Activated T-helper 17 cell treated with anti-CD3 and anti-CD28 coated beads, Interleukin-2, amount 50 U/mL, for 72 hours (primary cell): Measurements from ENCODE around the gene EXOC3L4. TPM values are rescaled to one million over a fixed set of nuclear protein-coding genes. Genes with fewer than 3 reads are reported as not detected.
"Not testable (repeated sequence)": the region's sequence is repeated elsewhere in the genome, so short reads cannot be mapped to it uniquely, and the experiment has no call there.

Source experiments
- ATAC-seq: fragments of 150-1000 bp; cut with Tn5 transposase; replicated peaks from 2 replicates; pipeline ENCODE4 v1.10.0; 2021; ENCODE audit warnings: mild to moderate bottlenecking, moderate library complexity
- H3K27ac Mint-ChIP-seq: one replicate; pipeline ENCODE4 v1.8.0; 2022; ENCODE audit warnings: mixed read lengths
- H3K27me3 Mint-ChIP-seq: one replicate; pipeline ENCODE4 v1.8.0; 2022; ENCODE audit warnings: mixed read lengths
- H3K36me3 Mint-ChIP-seq: one replicate; pipeline ENCODE4 v1.8.0; 2022; ENCODE audit warnings: low read depth, mild to moderate bottlenecking, mixed read lengths
- H3K4me1 Mint-ChIP-seq: one replicate; pipeline ENCODE4 v1.8.0; 2022; ENCODE audit warnings: mixed read lengths
- H3K4me3 Mint-ChIP-seq: one replicate; pipeline ENCODE4 v1.8.0; 2022; ENCODE audit warnings: mild to moderate bottlenecking, mixed read lengths
- H3K9me3 Mint-ChIP-seq: one replicate; pipeline ENCODE4 v1.8.0; 2022; ENCODE audit warnings: mixed read lengths
- total RNA-seq, 2 donors: library from RNA; stranded (reverse); gene quantifications; one replicate each; pipeline ENCODE4 v1.2.3, GENCODE V29; 2022

EXOC3L4 gene
- total RNA-seq, 2 donors from 2014 or later, result not detected

DNA sequence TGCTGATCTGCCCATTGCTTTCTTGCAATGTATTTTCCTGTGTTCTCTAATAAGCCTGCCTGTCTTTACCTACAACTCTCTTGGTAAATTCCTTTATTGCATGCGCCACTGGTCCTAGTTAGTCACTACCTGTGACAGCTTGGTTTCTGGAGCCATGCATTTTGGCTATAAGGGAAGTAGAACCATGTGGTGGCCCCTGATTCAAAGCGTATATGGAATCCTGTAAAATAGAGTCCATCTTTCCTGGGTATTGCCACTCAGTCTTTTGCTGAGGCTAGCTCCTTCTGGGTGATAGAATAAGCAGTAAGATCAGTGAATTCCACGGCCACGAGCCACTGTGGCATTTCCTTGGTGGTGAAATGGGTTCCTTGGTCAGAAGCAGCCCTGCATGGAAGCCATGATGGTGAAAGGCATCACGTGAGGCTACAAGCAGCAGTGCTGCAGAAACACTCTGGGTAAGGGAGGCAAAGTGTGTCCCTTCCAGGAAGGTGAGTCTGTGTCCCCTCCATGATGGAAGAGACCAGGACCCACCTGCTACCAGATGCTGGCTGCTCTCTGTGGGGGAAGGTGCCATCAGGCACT, 48.3 kb downstream of the EXOC3L4 start:
- no peak for ATAC-seq
- H3K4me1 Mint-ChIP-seq, result no peaks in the 10 kb centered on the region
- no peak overlapping the region for H3K27ac Mint-ChIP-seq
- no peaks in the 10 kb centered on the region for H3K36me3 Mint-ChIP-seq
- H3K27me3 Mint-ChIP-seq, result peaks cover 48% of the 10 kb centered on the region
- H3K9me3 Mint-ChIP-seq, result no peaks in the 10 kb centered on the region
- no peak overlapping the region for H3K4me3 Mint-ChIP-seq

DNA sequence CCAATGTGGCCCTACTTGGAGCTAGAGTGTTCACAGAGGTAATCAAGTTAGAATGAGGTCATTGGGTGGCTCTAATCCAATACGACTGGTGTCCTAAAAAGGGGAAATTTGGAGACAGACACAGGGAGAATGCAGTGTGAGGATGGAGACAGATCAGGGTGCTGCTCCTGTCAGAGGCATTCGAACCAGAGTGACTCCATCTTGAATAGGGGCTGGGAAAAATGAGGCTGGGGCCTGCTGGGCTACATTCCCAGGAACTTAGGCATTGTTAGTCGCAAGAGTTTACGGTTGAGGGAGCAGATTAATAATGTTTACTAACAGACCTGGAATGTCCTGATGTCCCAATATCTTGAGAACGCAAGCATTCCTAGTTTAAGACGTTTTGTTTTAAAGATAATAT, 49.0 kb downstream of the EXOC3L4 start:
- Mint-ChIP-seq H3K36me3 (no peaks in the 10 kb centered on the region), H3K27ac (no peak overlapping the region), H3K4me1 (no peaks in the 10 kb centered on the region), H3K27me3 (peaks cover 51% of the 10 kb centered on the region), H3K9me3 (no peaks in the 10 kb centered on the region), H3K4me3 (no peak overlapping the region)
- ATAC-seq, result no peak

DNA sequence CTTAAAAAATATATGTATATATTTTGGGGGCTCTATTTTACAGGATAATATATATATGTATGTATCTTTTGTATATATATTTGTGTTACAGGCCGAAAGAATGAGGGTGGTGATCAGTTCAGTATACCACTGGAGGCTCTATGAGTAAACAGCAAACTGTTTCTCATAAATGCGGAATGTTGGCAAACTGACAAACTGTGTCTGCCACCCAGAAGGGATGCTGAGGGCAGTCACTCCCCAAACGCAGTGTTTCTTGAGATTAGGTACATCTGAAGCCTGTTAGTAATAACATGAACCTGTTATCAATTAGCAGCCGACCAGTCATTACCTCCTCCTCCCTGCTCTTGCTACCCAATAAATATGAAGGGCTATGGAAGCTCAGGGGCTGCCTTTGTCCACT, 49.6 kb downstream of the EXOC3L4 start:
- peaks cover 54% of the 10 kb centered on the region for H3K27me3 Mint-ChIP-seq
- no peak overlapping the region for H3K27ac Mint-ChIP-seq
- no peaks in the 10 kb centered on the region for H3K36me3 Mint-ChIP-seq
- no peak overlapping the region for H3K4me3 Mint-ChIP-seq
- no peaks in the 10 kb centered on the region for H3K4me1 Mint-ChIP-seq
- no peak for ATAC-seq
- H3K9me3 Mint-ChIP-seq, result no peaks in the 10 kb centered on the region

DNA sequence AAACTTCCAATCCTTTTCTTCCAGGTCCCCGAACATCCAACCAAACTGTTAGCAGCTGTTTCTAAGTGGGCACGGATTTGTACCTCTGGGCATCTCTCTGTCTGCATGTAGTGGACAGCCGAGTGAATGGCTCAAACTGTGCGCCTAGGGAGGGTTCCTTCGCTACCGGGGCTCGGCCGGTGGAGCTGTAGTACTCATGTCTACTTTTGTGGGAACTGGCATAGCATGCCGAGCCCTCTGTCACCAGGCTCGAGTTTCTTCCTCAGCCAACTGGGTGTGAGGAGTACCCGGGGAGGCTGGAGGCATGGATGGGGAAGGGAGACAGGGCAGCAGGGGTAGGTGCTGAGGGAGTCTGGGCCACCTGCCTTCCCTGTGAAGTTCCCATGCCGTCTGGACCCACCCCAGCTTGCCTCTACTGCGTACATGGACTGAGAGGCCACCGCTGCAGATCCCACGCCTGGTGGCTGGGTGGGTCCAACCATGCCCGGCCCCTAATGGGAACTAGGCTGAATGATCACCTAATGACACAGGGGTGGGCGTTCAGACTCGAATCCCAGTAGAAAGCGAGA, 51.7 kb downstream of the EXOC3L4 start:
- ATAC-seq, result no peak
- H3K9me3 Mint-ChIP-seq, result no peaks in the 10 kb centered on the region
- H3K27ac Mint-ChIP-seq, result no peak overlapping the region
- H3K4me3 Mint-ChIP-seq, result no peak overlapping the region
- H3K27me3 Mint-ChIP-seq, result peaks cover 43% of the 10 kb centered on the region
- H3K36me3 Mint-ChIP-seq, result no peaks in the 10 kb centered on the region
- no peaks in the 10 kb centered on the region for H3K4me1 Mint-ChIP-seq

DNA sequence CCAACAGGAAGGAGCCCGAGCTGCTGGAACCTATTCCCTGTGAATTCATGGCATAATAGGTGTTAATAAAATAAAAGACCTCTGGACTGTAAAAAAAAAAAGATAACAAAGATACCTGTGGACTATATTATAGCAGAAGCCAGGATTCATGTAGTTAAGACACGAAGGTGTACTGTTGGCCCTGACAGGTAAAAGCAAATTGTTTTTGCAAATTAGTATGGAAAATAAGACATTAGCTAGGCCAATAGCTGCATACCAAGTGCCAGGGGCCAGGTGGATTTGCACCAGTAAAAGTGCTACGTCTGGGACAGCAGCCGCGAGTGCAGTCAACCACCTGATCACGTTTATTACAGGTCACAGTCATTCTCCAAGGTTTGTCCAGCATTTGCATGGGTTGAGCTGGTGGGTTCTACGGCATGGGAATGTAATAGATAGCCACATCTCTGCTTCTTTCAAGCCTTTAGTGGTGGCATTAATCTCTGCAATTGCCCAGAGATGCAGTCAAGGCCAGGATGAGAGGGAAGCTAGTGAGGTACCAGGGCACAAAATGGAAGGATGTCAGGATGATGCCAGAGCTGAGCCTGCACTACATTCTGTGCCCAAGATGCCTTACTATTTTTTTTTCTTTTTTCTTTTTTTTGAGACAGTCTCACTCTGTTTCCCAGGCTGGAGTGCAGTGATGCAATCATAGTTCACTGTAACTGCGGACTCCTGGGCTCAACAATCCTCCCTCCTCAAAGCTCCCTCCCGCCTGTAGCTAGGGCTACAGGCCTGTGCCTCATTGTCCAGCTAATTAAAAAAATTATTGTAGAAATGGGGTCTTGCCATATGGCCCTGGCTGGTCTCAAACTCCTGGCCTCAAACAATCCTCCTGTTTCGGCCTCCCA, 55.1 kb downstream of the EXOC3L4 start:
- H3K27ac Mint-ChIP-seq, result no peak overlapping the region
- H3K27me3 Mint-ChIP-seq, result peaks cover 23% of the 10 kb centered on the region
- no peak for ATAC-seq
- H3K4me3 Mint-ChIP-seq, result no peak overlapping the region
- H3K36me3 Mint-ChIP-seq, result no peaks in the 10 kb centered on the region
- no peaks in the 10 kb centered on the region for H3K4me1 Mint-ChIP-seq
- H3K9me3 Mint-ChIP-seq, result no peaks in the 10 kb centered on the region

DNA sequence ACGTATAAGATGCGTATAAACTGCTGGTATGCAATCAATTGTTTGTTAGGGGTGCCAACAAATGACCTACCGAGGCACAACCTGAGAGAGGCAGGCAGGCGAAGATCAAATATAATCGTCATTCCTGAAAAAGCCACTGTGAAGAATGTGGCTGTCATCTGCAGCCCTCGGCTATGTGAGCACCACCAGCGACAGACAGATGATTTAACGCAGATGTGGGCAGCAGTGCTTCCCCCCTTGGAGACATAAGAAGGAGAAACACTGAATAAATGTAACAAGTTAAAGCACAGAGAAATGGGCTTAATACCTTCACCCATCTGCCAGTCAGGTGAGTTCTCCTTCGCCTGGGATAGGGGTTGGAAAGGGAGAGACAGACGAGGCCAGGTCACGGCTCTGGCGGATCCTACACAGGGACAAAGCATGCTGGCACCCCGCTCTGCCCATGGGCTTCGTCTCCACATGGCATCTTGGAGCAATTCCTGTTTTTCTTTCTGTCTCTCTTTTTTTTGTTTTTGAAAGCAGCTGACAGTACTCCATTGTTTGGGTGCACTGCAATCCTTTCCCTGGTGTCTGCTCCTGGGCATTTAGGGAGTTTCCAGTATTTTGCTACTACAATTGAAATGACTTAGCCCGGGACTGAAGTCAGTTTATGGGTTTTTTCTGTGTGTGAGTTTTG, 56.9 kb downstream of the EXOC3L4 start:
- H3K27me3 Mint-ChIP-seq, result peaks cover 15% of the 10 kb centered on the region

DNA sequence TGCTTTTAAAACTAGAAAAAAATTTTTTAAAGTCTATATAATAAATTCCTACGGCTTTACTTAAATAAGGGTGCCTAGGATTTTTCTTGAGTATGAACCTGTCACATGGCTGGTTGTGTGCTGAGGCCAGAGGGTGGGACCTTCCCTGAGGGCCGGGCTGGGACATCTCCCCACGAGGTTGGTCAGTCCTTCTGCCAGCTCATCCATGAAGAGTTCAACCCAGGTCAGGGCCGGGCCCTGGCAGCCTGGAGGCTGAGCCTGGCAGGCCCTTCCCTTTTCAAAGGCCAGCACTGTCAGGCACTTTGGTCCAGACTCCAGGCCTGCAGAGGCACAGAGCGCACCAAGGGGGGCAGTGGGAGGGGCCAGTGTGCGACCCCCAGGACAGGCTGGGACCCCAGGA, 60.5 kb downstream of the EXOC3L4 start:
- H3K36me3 Mint-ChIP-seq, result no peaks in the 10 kb centered on the region
- no peak overlapping the region for H3K4me3 Mint-ChIP-seq
- no peak overlapping the region for H3K27ac Mint-ChIP-seq
- H3K27me3 Mint-ChIP-seq, result no peaks in the 10 kb centered on the region
- no peaks in the 10 kb centered on the region for H3K9me3 Mint-ChIP-seq
- ATAC-seq, result no peak
- no peaks in the 10 kb centered on the region for H3K4me1 Mint-ChIP-seq

More for the DNA sequence above, 56.9 kb downstream of the EXOC3L4 start:
- no peak overlapping the region for H3K27ac Mint-ChIP-seq
- H3K4me3 Mint-ChIP-seq, result no peak overlapping the region
- H3K36me3 Mint-ChIP-seq, result no peaks in the 10 kb centered on the region
- no peaks in the 10 kb centered on the region for H3K4me1 Mint-ChIP-seq
- ATAC-seq, result no peak
- H3K9me3 Mint-ChIP-seq, result no peaks in the 10 kb centered on the region

DNA sequence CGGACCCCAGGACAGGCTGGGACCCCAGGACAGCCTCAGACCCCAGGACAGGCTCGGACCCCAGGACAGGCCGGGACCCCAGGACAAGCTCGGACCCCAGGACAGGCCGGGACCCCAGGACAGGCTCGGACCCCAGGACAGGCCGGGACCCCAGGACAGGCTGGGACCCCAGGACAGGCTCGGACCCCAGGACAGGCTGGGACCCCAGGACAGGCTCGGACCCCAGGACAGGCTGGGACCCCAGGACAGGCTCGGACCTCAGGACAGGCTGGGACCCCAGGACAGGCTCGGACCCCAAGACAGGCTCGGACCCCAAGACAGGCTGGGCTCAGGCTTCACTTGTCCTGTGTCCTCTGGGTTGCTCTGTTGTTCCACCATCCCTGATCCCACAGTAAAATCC, 60.9 kb downstream of the EXOC3L4 start:
- H3K36me3 Mint-ChIP-seq, H3K4me1 Mint-ChIP-seq, H3K4me3 Mint-ChIP-seq, H3K27me3 Mint-ChIP-seq, H3K9me3 Mint-ChIP-seq, H3K27ac Mint-ChIP-seq, ATAC-seq: not testable (repeated sequence)

DNA sequence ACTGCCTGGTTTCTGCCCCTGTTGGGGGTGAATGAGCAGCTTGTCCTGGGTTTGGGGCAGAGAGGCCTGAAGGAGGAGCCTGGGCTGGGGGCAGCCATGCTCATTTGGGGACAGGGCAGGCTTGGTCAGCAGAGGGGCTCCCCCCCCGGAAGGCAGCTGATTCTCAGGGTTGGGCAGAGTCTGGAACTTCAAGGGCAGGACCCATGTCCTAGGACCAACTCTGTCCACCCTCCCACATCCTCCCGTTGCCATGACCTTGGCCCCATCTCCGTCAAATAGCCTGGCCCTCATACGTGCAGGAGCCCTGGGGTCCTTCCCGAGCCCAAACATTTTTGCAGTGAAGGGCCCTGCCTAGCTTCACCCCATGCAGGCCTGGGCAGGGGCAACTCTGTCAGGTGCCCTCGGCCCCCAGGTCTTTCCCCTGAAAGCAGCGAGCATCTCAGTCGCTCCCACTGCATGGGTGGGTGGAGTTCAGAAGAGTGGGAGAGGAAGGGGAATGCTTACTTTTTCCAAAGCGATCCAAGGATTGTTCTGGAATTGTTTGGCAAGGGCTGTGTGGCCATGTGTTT, 61.4 kb downstream of the EXOC3L4 start:
- Mint-ChIP-seq H3K4me1 (no peaks in the 10 kb centered on the region), H3K27me3 (no peaks in the 10 kb centered on the region), H3K36me3 (no peaks in the 10 kb centered on the region)

DNA sequence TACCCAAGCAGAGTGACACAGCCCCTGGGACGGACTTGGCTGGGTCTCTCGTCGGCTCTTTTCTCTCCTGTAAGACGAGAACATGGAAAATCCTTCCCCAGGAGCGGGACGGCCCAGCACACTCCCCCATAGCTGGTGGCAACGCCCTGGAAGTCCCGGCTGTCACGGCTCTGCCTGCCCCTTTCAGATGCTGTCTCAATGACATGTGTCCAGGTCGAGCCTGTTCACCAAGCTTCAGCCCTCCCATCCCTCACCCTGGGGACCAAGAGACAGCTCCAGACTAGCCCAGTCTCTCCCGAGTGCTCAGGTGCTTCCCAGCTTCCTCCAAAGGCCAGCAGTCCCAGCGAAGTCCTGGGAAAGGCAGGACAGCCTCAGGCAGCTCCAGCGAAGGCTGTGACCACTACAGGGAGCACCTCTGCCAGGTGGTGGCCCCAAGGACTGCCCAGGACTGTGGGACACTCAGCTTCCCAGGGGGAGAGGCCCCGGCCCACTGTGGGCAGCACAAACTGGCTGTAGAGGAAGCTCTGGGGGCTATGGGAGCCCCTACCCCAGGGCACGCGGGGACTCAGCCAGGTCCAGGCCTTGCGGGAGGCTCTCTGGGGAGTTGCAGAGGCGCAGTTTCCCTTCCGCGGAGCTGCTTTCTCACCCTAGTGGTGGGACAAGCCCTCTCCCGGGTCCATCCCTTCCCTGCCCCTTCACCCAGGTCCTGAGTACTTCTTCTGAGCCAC, 62.3 kb downstream of the EXOC3L4 start:
- no peak for ATAC-seq
- Mint-ChIP-seq H3K4me1 (no peaks in the 10 kb centered on the region), H3K9me3 (no peaks in the 10 kb centered on the region), H3K4me3 (no peak overlapping the region), H3K36me3 (no peaks in the 10 kb centered on the region), H3K27ac (no peak overlapping the region), H3K27me3 (no peaks in the 10 kb centered on the region)

More for the DNA sequence above, 61.4 kb downstream of the EXOC3L4 start:
- ATAC-seq, result no peak
- H3K27ac Mint-ChIP-seq, result no peak overlapping the region
- no peak overlapping the region for H3K4me3 Mint-ChIP-seq
- no peaks in the 10 kb centered on the region for H3K9me3 Mint-ChIP-seq

DNA sequence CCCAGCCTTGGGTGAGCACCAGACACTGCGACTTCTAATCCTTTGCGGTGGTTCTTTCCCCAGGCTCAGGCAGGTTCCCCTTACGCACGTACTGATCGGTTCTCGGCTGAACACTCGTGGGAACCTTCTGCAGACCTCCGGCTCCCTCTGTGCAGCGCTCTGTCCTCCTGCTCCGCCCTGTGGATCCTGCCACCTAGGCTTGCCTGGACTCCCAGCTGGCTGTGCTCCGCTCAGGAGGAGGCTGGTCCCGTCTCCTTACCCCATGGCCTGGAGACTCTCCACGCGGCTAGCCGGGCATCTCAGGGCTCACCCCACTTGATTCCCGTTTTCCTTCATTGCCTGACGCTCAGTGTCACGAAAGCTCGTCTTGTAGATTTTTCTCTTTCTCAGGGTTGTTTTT, 63.4 kb downstream of the EXOC3L4 start:
- no peak overlapping the region for H3K27ac Mint-ChIP-seq
- H3K9me3 Mint-ChIP-seq, result no peaks in the 10 kb centered on the region
- H3K27me3 Mint-ChIP-seq, result no peaks in the 10 kb centered on the region
- no peak overlapping the region for H3K4me3 Mint-ChIP-seq
- H3K4me1 Mint-ChIP-seq, result no peaks in the 10 kb centered on the region
- ATAC-seq, result no peak
- H3K36me3 Mint-ChIP-seq, result no peaks in the 10 kb centered on the region

DNA sequence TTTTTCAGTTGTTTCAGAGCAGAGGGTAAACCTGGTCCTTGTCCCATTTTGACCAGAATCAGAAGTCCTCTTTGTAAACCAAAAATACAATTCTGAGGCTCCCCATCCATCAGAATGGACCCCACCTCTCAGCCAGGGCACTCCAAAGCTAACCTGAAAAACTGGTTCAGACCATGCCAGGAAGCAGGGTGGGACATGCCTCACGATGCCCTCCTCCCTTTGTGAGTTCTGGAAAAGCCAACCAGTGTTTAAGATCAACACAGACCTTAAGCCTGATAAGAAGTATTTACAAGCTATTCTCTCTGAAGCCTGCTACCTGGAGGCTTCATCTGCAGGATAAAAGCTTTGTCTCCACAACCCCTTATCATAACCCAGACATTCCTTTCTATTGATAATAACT, 64.2 kb downstream of the EXOC3L4 start:
- no peaks in the 10 kb centered on the region for H3K9me3 Mint-ChIP-seq
- no peaks in the 10 kb centered on the region for H3K36me3 Mint-ChIP-seq
- no peaks in the 10 kb centered on the region for H3K4me1 Mint-ChIP-seq
- no peak overlapping the region for H3K27ac Mint-ChIP-seq
- no peak overlapping the region for H3K4me3 Mint-ChIP-seq
- ATAC-seq, result no peak
- H3K27me3 Mint-ChIP-seq, result no peaks in the 10 kb centered on the region
